HG03097 (cell line): ENCODE data around the gene UXS1.

Experiments
- ATAC-seq: cut with Tn5 transposase; IDR thresholded peaks from one replicate; pipeline ENCODE4 v1.9.1; 2021; ENCODE audit not compliant: unreplicated experiment, low FRiP score

Gene UXS1

DNA sequence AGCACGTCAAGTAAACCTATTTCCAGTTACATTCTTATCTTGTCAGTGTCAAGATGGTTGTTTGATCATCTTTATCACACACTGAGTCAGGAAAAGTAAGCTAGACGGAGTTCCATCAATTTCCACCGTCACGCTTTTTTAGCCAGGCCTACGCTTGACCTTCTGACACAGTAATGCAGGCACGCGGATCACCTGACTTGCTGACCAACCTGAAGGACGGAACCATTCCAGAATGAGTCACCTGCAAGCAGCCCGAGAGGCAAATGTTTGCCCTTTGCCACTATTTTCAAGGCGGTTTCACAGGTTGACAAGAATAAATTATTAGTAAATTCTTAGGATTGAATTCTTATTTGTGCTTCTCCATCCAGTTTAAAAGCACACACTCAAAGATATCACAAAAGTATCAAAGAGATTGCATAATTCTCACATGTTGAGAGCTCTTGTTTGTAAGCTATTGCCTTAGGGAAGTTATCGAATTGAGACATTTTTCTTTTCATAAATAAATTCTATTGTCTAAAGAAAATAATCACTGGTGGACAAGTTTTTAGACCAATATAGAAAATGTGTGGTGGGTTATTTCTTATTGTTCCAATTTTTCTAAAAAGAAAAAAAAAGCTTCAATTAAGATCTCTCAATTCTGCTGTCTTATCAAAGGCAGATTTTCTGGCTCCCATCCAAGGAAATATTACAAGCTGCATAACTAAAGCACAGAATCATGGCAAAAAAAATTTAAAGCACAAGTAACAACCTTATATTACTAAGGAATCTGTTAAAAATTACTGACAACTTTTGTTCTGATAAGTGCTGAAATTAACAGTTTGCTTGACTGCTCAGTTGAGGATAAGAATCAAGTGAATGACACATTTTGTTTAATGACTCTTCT, 31.9 kb downstream of the UXS1 start:
- ATAC-seq, result no peak

DNA sequence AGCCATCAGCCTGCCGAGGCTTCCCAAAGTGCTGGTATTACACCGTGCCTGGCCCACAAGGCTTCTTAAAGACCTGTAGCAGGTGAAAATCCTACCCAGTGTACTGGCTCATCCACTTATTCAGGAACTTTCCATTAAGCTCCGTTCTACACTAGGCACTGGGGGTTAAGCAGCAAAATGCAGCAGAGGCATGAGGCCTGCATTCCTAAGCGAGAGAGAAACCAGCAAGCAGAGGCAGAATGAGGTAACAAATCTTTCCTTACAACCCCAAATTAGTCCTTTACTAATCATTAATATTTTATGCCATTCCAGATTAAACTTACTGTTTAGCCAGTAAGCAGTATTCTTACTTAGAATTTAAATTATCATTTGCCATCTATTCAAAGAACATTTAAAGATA, 32.8 kb downstream of the UXS1 start:
- no peak for ATAC-seq

DNA sequence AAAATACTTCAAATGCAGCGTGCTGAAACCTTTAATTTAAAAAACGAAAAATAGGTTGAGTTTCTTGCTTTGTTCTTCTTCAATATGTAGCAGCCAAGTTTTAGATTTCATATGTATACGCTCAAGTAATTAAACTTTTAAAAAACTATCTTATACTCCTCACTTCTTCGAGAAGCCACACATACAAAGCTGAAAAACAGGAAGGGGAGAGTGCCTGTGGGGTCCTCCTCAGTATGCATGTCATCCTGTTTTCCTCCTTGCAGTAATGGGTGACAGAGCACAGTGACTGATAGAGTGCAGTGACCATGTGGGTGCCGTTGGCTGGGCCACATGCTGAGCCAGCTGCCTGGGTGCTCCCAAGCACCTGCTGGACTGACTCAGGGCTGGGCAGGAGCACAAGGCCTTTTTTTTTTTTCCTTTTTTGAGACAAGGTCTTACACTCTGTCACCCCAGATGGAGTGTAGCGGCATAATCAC, 33.3 kb downstream of the UXS1 start:
- peak; percentile 59 for ATAC-seq

DNA sequence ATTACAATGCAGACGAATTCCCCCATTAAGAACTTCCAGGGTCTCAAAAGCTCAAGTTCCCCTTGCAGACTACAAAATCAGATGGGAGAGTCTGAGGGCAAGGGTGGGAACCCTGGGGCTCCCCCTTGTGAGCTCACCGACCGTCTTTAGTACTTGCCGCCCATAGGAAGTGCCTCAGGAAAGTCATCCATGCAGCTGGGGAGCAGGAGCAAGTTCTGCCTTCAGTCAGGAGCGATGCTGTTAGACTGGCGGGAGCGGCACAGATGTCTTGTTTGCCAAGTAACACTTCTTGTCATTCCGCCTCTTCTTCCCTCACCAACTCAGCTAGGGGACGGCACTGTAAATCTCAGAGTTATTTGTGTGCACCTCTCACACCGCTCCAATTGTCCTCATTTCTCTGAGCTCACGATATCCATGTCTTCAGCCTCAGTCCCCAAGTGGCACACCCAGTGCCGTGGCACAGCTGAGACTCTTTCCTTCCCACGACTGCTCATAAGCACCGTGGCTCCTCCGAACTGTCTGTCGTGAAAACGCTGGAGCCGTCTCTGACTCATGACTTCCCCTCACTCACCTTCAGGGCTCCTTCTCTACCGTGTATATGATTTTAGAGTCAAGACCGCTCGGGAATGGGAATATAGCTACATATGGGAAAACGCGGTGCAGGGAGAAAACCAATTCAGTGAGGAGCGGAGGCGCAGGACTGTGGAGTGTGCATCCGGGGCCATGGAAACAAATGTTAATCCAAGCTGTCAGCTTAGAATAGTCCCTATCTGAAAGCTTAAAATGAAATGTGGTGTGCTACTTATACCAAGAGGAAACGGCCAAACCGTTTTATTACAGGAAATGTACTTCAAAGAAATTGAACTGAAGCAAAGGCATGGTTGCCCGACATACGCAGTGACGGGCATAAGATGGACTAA, 34.0 kb downstream of the UXS1 start:
- ATAC-seq, result peak; percentile 45

DNA sequence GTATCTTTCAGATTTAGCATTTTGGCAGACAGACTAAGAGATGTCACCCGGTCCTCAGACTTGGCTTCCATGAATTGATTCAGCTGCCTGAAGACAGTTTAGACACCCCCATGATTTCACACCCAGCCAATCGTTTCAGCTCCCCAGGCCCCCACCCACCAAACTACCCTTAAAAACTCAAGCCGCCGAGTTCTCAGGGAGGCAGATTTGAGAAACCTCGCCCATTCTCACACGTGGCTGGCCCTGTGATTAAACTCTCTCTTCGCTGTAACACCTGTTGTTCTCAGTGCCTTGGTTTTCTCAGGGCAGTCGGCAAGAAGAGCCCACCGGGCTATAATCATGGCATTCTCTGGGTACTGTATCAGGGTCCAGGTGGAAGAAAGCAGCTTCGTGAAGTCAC, 35.2 kb downstream of the UXS1 start:
- ATAC-seq, result no peak

DNA sequence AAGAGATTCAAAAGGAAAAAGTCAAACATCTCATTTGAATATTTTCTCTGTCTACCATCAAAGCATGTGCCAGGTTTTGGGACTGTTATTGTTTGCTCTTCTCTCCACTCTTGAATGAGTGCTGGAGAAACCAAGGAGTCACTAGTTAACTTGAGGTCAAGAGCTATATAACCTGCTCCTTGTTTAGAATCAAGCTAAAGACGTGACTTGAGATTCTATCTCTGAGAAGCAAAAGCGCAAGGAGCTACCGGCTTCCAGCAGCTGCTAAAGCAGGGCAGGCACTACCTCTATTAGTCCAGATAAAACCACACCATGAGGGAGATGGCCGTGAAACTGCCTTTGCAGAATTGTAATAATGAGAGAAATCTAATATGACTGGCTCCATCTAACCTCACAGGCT, 36.0 kb downstream of the UXS1 start:
- no peak for ATAC-seq

DNA sequence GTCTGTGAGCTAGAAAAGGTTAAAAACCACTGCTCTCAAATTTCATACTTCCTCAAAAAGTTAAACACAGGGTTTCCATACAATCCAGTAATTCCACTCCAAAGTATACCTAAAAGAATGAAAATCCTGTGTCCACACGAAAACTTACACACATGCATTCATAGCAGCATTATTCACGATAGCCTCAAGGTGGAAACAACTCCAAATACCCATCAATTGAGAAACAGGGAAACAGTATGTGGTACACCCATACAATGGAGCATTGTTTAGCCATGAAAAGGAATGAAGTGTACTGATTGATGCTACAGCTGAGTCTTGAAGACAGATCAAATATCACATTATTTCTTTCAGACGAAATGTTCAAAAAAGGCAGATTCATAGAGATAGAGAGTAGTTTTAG, 36.7 kb downstream of the UXS1 start:
- ATAC-seq, result no peak

DNA sequence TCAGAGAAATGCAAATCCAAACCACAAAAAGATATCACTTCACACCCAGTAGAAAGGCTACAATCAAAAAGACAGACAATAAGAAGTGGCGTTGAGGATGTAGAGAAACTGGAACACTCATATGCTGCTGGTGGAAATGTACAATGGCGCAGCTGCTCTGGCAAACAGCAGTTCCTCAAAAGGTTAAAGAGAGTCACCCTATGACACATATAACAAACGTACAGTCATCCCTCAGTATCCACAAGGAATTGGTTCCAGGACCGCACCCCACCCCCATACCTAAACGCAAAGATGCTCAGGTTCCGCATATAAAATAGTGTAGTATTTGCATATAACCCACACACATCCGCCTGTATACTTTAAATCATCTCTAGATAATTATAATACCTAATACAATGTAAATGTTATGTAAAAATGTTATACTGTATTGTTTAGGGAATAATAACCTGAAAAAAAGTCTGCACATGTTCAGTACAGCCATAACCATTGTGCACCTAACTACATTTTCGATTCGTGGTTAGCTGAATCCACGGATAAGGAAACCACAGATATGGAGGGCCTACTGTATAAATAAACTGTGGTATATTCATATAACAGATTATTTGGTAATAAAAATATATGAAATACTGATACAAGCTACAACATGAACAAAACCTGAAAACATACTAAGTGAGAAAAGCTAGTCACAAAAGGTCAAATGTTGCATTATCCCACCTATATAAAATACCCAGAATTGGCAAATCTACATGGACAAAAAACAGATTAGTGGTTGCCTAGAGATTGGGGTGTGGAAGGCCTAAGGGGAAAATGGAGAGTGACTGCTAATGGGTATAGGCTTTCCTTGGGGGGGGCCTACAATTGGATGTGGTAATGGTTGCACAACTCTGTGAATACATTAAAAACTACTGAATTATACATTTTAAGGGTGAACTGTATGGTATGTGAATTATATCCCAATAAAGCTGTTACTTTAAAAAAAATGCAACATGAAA, 37.5 kb downstream of the UXS1 start:
- ATAC-seq, result no peak

DNA sequence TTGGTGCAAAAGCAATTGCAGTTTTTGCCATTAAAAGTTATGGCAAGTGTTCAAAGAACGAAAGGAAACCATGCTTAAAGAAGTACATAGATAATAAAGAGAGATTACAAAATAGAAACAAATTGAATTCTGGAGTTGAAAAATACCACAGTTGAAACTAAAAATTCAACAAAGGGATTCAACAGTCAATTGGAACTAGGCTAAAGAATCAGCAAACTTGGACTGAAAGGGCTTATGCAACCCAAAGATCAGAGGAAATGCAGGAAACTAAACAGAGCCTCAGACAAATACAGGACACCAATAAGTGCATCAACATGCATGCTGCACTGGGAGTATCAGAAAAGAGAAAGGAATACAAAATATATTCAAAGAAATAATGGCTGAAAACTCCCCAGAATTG, 40.3 kb downstream of the UXS1 start:
- ATAC-seq, result no peak

DNA sequence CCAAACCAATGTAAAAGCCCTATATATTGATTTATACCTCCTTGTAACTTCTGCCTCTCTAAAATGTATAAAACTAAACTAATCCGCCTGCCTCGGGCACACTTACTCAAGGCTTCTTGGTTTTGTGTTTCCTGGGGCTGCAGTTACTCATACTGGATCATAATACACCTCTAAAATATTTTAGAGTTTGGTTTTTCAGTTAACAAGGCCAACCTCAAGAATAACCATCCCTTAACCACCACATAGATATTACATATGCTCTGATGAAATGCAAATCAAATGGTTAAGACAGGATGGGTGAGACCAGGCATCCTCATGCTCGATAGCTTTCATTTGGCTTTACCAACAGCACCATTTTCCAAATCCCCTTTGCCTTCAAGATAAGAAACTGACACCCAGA, 46.4 kb downstream of the UXS1 start:
- ATAC-seq, result peak; percentile 62

DNA sequence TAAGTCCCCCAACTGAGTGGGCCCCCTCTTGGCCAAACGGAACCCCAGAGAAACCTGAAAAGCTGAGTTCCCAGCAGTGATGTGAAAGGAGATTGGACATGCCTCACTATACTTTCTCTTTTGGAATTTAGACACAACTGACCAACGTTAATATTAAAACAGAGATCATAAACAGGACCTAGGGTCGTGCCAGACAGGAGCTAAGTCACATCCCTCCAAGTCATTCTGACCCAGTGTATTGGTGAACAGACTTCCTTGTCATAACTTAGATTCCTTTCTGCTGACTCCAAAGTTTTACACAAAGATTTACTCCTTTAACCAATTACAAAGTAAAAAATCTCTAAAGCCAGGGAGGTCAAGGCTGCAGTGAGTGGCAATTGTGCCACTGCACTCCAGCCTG, 46.9 kb downstream of the UXS1 start:
- no peak for ATAC-seq

DNA sequence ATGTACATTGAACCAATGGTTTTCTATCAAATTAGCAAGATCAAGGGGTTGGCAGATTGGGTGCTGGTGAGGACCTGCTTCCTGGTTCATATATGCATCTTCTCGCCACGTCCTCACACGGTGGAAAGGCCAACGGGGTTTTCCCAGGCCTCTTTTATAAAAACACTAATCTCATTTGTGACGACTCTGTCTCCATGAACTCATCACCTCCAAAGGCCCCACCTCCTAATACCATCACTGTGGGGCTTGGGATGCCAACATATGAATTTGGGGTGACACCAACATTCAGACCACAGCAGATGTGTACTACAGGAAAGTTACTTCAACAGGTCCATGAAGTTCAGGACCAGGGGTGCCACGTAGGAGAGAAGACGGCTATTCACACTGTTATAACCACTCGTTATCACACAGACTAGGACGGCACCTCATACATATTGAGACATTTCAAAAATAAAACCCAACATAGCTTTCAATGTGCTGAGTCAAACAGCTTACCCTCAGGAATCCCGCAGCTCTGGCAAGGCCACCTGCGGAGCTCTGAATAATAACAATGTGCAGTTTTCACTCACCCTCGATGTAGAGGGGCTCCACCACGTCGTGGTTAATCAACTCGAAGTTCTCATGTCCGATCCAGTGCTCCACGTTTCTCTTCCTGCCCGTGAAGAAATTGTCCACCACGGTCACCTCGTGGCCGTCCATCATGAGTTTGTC, 49.3 kb downstream of the UXS1 start:
- ATAC-seq, result no peak

DNA sequence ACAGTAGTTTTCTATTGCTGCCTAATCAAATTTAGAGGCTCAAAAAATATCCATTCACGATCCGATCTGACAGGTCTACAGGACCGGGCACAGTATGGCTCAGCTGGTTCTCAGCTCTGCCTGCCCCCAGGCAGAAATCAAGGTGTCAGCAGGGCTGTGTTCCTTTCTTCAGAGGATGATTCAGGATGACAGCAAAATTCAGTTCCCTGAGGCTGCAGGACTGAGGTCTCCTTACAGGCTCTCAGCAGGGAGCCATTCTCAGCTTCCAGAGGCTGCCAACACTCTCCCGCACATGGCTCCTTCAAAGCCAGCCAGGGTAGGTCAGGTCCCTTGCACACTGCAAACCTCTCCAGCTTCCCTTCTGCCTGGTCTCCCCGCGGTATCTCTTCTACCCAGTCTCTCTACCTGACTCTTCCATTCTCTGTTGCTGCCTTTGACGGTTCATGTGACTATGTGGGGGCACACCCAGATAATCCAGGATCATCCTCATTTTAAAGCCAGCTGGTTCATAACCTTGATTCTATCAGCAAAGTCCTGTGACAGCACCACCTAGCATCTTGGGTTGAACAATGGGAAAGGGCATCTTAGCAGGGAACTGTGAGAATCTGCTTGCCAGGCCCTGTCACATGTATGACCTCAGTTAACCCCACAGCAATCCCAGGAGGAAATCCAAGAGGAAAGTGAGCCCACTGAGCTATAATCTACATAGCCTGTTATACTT, 50.4 kb downstream of the UXS1 start:
- ATAC-seq, result no peak

DNA sequence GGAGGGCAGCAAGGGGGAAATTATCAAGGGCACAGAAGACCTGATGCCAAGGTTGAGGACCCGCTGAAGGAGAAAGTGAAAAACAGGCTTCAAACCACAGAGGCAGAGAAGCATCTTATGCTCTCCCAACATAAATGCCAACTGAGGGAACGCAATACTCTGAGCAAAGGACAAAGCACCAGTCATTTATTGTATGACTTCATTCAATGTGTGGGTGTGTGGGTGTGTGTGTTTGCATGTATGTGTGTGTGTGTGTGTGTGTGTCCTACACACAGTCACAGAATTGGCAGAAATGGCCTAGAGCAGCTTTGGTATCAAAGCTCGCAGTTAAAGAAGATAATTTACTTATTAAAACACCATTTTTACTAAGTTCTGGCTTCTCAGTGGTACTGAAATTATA, 51.4 kb downstream of the UXS1 start:
- no peak for ATAC-seq

DNA sequence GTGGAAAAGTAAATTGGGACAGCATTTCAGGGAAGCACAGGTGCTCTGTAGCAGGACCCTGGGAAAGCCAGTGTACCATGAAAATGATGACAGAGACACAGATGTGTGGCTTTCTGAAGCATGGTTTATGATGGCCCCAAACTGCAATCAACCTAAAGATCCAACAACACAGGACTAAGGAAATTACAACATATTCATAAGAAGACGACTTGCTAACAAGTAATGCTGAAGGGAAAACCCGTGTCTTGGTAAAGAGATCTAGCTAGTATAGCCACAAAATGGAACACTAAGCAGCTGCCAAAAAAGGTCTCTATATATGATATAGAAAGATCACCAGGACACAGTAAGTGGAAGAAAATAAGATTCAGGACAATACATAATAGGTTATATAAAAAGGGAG, 53.2 kb downstream of the UXS1 start:
- ATAC-seq, result no peak

DNA sequence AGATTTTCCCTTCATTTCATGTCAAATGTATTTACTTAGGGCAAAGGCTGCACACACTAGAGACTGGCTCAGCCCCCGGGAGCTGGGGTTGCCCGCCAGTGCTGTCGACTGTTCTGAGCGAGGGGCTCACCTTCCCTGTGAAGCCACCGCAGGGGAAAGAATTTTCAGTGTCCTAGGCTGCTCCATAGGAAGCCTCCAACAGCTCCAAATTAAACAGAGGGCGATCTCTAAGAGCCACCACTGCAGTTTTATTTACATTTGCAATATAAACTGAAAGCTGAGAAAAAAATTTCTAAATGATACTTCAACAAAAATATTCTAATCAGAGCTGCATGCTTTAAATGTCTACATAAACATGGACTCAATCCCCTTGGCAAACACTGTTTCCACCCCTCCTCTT, 54.0 kb downstream of the UXS1 start:
- no peak for ATAC-seq

DNA sequence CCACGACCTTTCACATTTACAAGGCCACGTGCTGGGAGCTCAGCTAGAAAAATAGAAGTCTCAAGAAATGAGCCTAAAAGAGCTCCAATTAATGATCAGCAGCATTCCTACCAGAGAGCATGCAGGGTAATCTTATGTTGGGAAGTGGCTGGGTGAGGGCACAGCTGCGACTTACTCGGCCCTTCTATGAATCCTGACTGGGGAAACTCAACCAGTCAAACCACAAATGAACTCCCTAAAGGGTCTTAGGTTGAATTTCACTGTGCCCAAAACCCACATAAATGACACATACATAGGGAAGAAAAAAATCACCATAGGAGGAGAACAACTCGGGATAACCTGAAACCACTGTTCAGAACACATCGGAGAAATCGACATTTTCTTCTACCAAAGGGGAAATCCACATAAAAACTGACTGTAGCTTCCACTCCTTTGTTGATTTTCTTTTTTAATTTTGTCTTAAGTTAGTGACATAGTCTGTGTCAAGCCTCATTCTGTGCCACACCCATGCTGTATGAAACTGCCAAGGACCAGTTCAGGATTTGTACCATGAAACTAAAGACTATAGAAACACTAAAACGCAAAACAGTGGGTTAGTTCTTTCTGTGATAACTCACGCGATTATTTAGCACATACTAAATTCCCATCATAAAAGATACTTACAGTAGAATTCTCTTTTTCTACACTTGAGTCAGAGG, 54.7 kb downstream of the UXS1 start:
- ATAC-seq, result no peak

DNA sequence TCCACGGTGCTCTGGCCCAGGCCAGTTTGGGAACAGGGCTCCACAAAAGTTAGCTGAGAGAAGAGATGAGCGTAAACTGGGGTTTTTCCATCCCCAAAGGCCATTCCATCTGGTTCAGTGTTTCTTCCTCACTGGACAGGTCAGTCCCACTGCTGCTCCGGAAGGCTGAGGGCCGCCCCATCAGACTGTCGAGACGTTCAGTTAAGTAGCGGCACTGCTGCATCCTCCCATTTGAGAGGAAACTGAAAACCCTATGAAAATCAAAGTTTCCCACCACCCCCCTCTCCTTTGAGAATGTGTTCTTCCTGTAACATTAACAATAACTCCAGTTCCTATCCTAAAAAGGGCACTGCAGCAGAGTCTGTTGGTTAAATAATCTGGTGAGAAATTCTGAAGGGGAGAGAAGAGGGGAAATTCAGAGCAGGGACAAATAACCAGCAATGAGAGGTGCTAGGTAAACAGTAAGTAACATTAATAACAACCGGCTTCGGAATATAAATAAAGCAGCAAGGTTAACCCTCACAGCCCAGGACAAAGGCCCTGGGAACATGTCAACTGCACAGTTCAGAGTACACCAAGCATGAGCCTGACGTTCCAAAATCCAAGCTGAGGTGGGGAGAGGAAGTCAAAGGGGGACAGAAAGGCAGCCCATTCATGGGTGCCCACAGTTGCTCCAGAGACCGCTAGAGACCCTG, 55.4 kb downstream of the UXS1 start:
- no peak for ATAC-seq
